Panc1 (cell line): ENCODE measurements around the gene CDH12. TPM values are rescaled to one million over a fixed set of nuclear protein-coding genes. Genes with fewer than 3 reads are reported as not detected.

ENCODE experiments used
- ATAC-seq: fragments of 200-7000 bp; cut with Tn5 transposase; 2 replicates; pipeline ENCODE4 v1.9.1; 2020; ENCODE audit warnings: mild to moderate bottlenecking, moderate library complexity
- BruUV-seq: library from RNA; stranded (reverse); fragments of 400-500 nt; replicated peaks from 2 replicates; lab custom pipeline; 2021; lab: Mats Ljungman, UMichigan
- CTCF ChIA-PET: fragments of 300-600 bp; sonication (Branson Sonifier 250); formaldehyde crosslinking; loops from one replicate; lab custom pipeline; 2022; ENCODE audit warnings: antibody characterized with exemption; lab: Charles Lee
- POLR2A ChIA-PET: fragments of 300-600 bp; sonication (Branson Sonifier 250); formaldehyde crosslinking; loops from one replicate; lab custom pipeline; 2022; ENCODE audit warnings: antibody characterized with exemption; lab: Charles Lee
- DNase-seq: peaks from one replicate; pipeline ENCODE4 v3.0.0-alpha.2; 2010; ENCODE audit warnings: low read depth, low spot score
- H3K27ac ChIP-seq: 2 replicates; pipeline ENCODE4 v1.5.1; 2011; ENCODE audit warnings: mild to moderate bottlenecking, low read length, inconsistent platforms
- H3K27me3 ChIP-seq: fragments of 200-500 bp; sonication (Bioruptor generic); 2 replicates; pipeline ENCODE4 v1.6.0; 2014; ENCODE audit warnings: low read length, inconsistent platforms; ENCODE audit not compliant: control insufficient read depth, insufficient read depth
- H3K36me3 ChIP-seq: fragments of 200-500 bp; sonication (Bioruptor generic); 2 replicates; pipeline ENCODE4 v1.5.1; 2014; ENCODE audit warnings: inconsistent platforms, mild to moderate bottlenecking, low read length, moderate library complexity; ENCODE audit not compliant: control insufficient read depth, insufficient read depth
- H3K4me1 ChIP-seq: 2 replicates; pipeline ENCODE4 v1.5.1; 2011; ENCODE audit warnings: inconsistent platforms, mild to moderate bottlenecking, low read length, moderate library complexity; ENCODE audit not compliant: control insufficient read depth, insufficient read depth
- H3K4me3 ChIP-seq, 2 experiments: 2 replicates each; pipeline ENCODE4 v1.5.1; 2011 to 2012; ENCODE audit warnings: low read depth in 2 of 2, low read length in 2 of 2, mild to moderate bottlenecking in 2 of 2, inconsistent platforms in 1 of 2, moderate library complexity in 1 of 2
- H3K9me3 ChIP-seq: fragments of 200-500 bp; sonication (Bioruptor generic); 2 replicates; pipeline ENCODE4 v1.5.1; 2014; ENCODE audit warnings: low read depth, mild to moderate bottlenecking, inconsistent platforms, low read length, moderate library complexity; ENCODE audit not compliant: control insufficient read depth, insufficient read depth
- POLR2AphosphoS5 ChIP-seq: IDR thresholded peaks from 2 replicates; pipeline ENCODE4 v1.6.1; 2012; ENCODE audit warnings: mild to moderate bottlenecking, low read depth, low read length, moderate library complexity
- SIN3A ChIP-seq: IDR thresholded peaks from 2 replicates; pipeline ENCODE4 v1.6.1; 2012; ENCODE audit warnings: low read depth, mild to moderate bottlenecking, low read length, moderate library complexity, borderline replicate concordance; ENCODE audit not compliant: insufficient read depth
- TCF7L2 ChIP-seq: IDR thresholded peaks from 2 replicates; pipeline ENCODE4 v1.6.1; 2011; ENCODE audit warnings: mild to moderate bottlenecking, low read depth, low read length, inconsistent platforms
- in situ Hi-C: cut with HindIII; loops from 2 replicates; pipeline ENCODE4 v1.10.0; 2016; ENCODE audit warnings: low sequenced_read_pairs, low pct_unique_long_range_greater_than_20kb
- intact Hi-C: fragments of 100-400 bp; cut with micrococcal nuclease; formaldehyde crosslinking; loops from one replicate; pipeline ENCODE4 v1.10.0; 2022; ENCODE audit not compliant: unreplicated experiment
- total RNA-seq: library from RNA; stranded (reverse); gene quantifications from one replicate; pipeline ENCODE4 v1.2.1, GENCODE V29; 2021; ENCODE audit not compliant: unreplicated experiment
- TF ChIP-seq, protein P1 (sequence below): fragments of 450-650 bp; IDR thresholded peaks from 2 replicates; pipeline ENCODE4 v1.5.1; 2017; ENCODE audit warnings: mild to moderate bottlenecking
- TF ChIP-seq, protein P2 (sequence below), 2 experiments: IDR thresholded peaks; 2 replicates each; pipeline ENCODE4 v1.6.1; 2011 to 2012; ENCODE audit warnings: low read depth in 2 of 2, control low read depth in 1 of 2, low read length in 1 of 2, mild to moderate bottlenecking in 1 of 2, moderate library complexity in 1 of 2; ENCODE audit not compliant: insufficient read depth in 1 of 2

The CDH12 gene
- total RNA-seq, 1 experiment from 2014 or later, result not detected

GRCh38 chr5:22480305-22480704, 372.8 kb downstream of the CDH12 start:
- no peaks in the 10 kb centered on the region for H3K27me3 ChIP-seq
- ChIA-PET CTCF (no interaction called here), POLR2A (no interaction called here)
- DNase-seq (no peak), ATAC-seq (no peak)
- no peak overlapping the region for H3K4me3 ChIP-seq
- H3K9me3 ChIP-seq, result no peaks in the 10 kb centered on the region
- intact Hi-C loops, result no loop called here
- BruUV-seq, result no TSS peak
- H3K36me3 ChIP-seq, result no peaks in the 10 kb centered on the region
- no peaks in the 10 kb centered on the region for H3K4me1 ChIP-seq
- no peak overlapping the region for H3K27ac ChIP-seq
- TF ChIP-seq POLR2AphosphoS5 (no peak), TCF7L2 (no peak), SIN3A (no peak)
- TF ChIP-seq, protein P1, sequence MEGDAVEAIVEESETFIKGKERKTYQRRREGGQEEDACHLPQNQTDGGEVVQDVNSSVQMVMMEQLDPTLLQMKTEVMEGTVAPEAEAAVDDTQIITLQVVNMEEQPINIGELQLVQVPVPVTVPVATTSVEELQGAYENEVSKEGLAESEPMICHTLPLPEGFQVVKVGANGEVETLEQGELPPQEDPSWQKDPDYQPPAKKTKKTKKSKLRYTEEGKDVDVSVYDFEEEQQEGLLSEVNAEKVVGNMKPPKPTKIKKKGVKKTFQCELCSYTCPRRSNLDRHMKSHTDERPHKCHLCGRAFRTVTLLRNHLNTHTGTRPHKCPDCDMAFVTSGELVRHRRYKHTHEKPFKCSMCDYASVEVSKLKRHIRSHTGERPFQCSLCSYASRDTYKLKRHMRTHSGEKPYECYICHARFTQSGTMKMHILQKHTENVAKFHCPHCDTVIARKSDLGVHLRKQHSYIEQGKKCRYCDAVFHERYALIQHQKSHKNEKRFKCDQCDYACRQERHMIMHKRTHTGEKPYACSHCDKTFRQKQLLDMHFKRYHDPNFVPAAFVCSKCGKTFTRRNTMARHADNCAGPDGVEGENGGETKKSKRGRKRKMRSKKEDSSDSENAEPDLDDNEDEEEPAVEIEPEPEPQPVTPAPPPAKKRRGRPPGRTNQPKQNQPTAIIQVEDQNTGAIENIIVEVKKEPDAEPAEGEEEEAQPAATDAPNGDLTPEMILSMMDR, result no peak
- TF ChIP-seq, protein P2, sequence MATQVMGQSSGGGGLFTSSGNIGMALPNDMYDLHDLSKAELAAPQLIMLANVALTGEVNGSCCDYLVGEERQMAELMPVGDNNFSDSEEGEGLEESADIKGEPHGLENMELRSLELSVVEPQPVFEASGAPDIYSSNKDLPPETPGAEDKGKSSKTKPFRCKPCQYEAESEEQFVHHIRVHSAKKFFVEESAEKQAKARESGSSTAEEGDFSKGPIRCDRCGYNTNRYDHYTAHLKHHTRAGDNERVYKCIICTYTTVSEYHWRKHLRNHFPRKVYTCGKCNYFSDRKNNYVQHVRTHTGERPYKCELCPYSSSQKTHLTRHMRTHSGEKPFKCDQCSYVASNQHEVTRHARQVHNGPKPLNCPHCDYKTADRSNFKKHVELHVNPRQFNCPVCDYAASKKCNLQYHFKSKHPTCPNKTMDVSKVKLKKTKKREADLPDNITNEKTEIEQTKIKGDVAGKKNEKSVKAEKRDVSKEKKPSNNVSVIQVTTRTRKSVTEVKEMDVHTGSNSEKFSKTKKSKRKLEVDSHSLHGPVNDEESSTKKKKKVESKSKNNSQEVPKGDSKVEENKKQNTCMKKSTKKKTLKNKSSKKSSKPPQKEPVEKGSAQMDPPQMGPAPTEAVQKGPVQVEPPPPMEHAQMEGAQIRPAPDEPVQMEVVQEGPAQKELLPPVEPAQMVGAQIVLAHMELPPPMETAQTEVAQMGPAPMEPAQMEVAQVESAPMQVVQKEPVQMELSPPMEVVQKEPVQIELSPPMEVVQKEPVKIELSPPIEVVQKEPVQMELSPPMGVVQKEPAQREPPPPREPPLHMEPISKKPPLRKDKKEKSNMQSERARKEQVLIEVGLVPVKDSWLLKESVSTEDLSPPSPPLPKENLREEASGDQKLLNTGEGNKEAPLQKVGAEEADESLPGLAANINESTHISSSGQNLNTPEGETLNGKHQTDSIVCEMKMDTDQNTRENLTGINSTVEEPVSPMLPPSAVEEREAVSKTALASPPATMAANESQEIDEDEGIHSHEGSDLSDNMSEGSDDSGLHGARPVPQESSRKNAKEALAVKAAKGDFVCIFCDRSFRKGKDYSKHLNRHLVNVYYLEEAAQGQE (IDR thresholded peaks at IDR 0.05; ENCODE audit: insufficient read depth in 1 of 2, low read depth in 2 of 2, low read length in 1 of 2), result no peak
- in situ Hi-C loops, result no loop called here

GRCh38 chr5:22473886-22474285, 379.3 kb downstream of the CDH12 start:
- Histone ChIP-seq H3K36me3 (no peaks in the 10 kb centered on the region), H3K27ac (no peak overlapping the region), H3K9me3 (no peaks in the 10 kb centered on the region), H3K27me3 (no peaks in the 10 kb centered on the region), H3K4me3 (no peak overlapping the region), H3K4me1 (no peaks in the 10 kb centered on the region)
- TF ChIP-seq TCF7L2 (no peak), SIN3A (no peak), POLR2AphosphoS5 (no peak)
- TF ChIP-seq, protein P2 (IDR thresholded peaks at IDR 0.05; ENCODE audit: insufficient read depth in 1 of 2, low read depth in 2 of 2, low read length in 1 of 2), result no peak
- TF ChIP-seq, protein P1, result no peak
- POLR2A ChIA-PET, result no interaction called here
- DNase-seq (no peak), ATAC-seq (no peak)
- CTCF ChIA-PET, result no interaction called here
- intact Hi-C loops, result no loop called here
- no TSS peak for BruUV-seq
- in situ Hi-C loops, result no loop called here
